ENCODE results near the gene ATXN7L3. TPM values are rescaled to one million over a fixed set of nuclear protein-coding genes. Genes with fewer than 3 reads are reported as not detected.

ATXN7L3 gene, protein sequence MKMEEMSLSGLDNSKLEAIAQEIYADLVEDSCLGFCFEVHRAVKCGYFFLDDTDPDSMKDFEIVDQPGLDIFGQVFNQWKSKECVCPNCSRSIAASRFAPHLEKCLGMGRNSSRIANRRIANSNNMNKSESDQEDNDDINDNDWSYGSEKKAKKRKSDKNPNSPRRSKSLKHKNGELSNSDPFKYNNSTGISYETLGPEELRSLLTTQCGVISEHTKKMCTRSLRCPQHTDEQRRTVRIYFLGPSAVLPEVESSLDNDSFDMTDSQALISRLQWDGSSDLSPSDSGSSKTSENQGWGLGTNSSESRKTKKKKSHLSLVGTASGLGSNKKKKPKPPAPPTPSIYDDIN
- 43.5 and 65.1 TPM in 2 replicates for total RNA-seq

DNA sequence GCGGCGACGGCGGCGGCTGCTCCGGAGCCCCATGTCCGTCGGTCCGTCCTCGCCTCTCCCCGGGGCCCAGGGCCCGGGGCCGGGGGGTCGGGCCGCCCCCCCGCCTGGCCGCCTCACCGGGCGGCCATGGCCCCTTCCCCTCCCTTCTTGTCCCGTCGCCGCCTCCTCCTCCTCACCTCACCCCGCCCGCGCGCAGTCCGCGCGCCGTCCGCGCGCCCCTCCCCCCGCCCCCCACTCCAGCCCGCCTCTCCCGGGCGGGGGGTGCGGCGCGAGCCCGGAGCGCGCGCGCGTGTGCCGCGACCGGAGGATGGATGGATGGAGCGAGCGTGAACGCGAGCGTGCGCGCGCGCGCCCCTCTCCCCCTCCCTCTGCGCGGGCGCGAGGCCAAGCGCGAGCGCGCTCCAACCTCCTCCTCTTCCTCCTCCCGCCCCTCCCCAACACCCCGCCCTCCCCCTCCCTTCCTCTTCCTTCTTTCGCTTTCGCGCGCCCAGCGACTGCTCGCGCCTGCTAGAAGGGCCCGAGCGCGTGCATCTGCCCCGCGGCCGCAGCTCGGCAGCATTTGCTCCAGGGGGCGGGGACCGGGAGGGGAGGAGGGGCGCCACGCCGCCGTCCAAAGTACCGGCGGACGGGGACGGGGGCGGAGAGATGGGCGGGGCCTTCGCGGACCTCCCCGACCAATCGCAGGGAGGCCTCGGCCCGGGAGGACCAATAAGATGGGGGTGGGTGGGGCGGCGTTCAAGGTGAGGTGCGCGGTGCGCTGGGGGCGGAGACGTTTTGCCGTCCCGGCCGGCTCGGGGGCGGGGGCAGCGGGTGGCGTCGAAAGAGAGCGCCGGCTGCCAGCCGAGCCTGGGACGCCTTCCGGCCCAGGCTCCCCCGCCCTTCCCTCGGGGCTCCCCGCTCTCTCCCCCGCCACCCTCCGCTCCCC is at the start of gene ATXN7L3:
TSS of gene ATXN7L3 (minus strand) at position 332 of the 925 bp plus-strand sequence. CDS start 1,814 bp downstream, outside the sequence.

DNA sequence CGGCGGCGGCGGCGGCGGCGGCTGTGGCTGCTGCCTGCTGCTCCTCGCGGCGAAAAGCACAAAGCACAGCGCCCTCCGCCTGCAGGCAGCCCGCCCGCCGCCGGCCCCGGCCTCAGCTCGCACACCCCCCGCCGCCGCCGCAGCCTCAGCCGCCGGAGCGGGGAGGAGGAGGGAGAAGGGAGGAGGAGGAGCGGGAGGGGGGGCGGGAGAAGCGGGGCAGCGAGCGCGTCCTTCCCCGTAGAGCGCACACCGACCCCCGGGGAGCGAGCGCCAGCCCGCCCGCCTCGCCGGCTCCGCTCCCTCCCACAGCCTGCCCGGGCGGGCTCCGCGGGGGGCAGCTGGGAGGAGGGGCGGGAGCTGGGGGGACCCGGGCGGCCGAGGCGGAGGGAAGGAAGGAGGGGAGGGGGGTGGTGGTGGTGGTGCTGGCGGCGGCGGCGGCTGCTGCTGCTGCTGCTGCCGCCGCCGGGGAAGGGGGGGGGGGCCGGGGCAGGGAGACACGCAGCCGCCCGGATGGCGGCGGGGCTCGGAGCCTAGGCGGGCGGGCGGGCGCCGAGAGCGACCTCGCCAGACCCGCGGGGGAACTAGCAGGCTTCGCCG is 20.0 kb upstream of the ATXN7L3 start, which contains the start of gene UBTF:
TSS of gene UBTF (minus strand) at position 60 of the 597 bp plus-strand sequence. CDS start 1,446 bp downstream, outside the sequence.

DNA sequence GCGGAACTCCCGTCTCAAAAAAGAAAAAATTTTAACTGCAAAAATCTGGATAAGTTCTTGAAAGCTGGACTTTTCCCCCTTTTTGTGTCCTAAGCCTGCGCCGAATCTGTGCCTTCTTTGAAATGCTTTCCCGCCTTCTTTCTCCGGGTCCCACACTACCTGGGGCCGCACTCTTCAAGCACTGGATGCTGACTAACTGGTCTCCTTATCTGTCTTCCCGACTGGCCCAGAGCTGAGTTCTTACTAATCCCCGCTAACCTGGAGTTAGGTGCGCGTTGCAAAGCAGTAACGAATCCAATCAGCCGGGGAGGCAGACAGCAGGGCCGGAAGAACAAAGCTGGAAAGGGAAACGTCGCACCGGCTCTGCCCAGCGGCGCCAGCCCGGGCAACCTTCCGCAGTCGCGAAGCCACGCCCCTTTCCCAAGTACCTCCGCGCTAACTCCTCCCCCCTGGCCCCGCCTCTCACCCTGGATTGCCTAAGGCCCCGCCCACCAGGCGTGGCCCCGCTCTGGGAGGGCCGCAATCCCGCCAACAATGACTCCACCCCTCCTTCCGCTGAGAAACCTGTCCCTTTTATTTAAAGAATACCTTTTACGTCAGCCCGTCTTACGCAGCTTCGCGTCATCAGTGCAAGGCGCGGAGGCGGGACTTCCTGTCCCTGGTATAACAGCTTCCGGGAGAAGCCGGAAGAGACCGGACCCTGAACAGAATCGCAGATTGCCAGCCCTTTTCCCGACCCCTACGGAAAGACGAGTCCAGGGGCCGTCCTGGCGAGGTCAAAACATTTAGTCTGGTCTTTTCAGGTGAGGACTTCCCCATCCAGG is 13.2 kb downstream of the ATXN7L3 start, which contains the start of gene TMUB2:
TSS of gene TMUB2 (plus strand) at position 666 of the 824 bp plus-strand sequence. CDS start 737 bp downstream, outside the sequence.

DNA sequence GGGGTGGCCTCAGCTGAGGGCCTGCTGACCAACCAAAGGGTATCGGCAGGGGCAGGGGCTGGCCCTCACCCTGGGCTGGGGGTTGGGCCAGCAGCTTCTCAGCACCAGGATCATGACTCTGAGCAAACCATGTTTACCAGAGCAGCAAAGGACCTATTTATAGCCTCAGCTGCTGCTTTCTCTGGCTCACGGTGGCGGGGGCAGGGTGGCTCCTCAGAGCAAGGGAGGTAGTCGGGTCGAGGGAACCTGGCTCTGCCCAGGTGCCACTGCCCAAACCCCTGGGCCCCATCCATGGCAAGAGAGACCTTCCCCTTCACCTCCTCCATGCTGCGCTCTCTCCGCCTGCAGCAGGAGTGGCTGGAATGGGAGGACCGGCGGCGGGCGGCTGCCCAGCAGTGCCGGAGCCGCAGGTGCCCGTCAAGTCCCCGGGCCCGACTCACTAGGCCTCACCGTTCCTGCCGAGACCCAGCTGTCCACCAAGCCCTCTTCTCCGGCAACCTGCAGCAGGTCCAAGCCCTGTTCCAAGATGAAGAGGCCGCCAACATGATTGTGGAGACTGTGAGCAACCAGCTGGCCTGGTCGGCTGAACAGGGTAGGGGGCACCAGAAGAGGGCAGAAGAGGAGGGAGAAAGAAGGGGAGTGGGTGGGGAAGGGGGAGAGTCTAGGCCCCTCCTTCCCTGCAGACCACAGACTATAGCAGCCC is 29.0 kb downstream of the ATXN7L3 start, which contains the start of gene ASB16:
TSS of gene ASB16 (plus strand) at position 206 of the 703 bp plus-strand sequence. CDS start at position 292, 86 bp downstream.

Small RNA genes lying within 50 kb of the gene (small RNA-seq; reads per million reads assigned to genes)
- gene MIR6782 (ENCODE audit: low replicate concordance), result not detected

Other genes with a start within 250 kb of the ATXN7L3 start
- gene PYY, start 245.9 kb downstream of the ATXN7L3 start, total RNA-seq, result not detected in 2 replicates
- 0.66 and 1.4 TPM in 2 replicates for gene NAGS, start 195.3 kb downstream of the ATXN7L3 start, total RNA-seq
- gene TMEM101, start 184.9 kb downstream of the ATXN7L3 start, total RNA-seq, result 41.5 and 70.2 TPM in 2 replicates
- 40.5 and 82.8 TPM in 2 replicates for gene LSM12, start 133.2 kb downstream of the ATXN7L3 start, total RNA-seq
- gene G6PC3, start 129.1 kb downstream of the ATXN7L3 start, total RNA-seq, result 32.8 and 33.7 TPM in 2 replicates
- 58.9 and 66.4 TPM in 2 replicates for gene HDAC5, start 76.2 kb downstream of the ATXN7L3 start, total RNA-seq
- 0.66 and 12.2 TPM in 2 replicates for gene HROB, start 58.0 kb downstream of the ATXN7L3 start, total RNA-seq
- 0.88 TPM in 1 of 2 replicates, not detected in the other for gene ASB16, start 29.2 kb downstream of the ATXN7L3 start, total RNA-seq
- 27.5 and 31.3 TPM in 2 replicates for gene TMUB2, start 12.9 kb downstream of the ATXN7L3 start, total RNA-seq
- 48.4 and 49.2 TPM in 2 replicates for gene UBTF, start 19.8 kb upstream of the ATXN7L3 start, total RNA-seq
- gene SLC4A1, start 68.3 kb upstream of the ATXN7L3 start, total RNA-seq, result not detected in 2 replicates
- 0.22 TPM in 1 of 2 replicates, not detected in the other for gene RUNDC3A, start 108.7 kb upstream of the ATXN7L3 start, total RNA-seq
- gene SLC25A39, start 124.9 kb upstream of the ATXN7L3 start, total RNA-seq, result 88.2 and 89.6 TPM in 2 replicates
- 170 and 678 TPM in 2 replicates for gene GRN, start 145.4 kb upstream of the ATXN7L3 start, total RNA-seq
- 2.2 and 3.4 TPM in 2 replicates for gene FAM171A2, start 164.0 kb upstream of the ATXN7L3 start, total RNA-seq
- under 0.01 and 0.66 TPM in 2 replicates for gene ITGA2B, start 189.8 kb upstream of the ATXN7L3 start, total RNA-seq